Activated CD8-positive, alpha-beta memory T cell treated with anti-CD3 and anti-CD28 coated beads, Interleukin-2, amount 50 U/mL, for 4 hours (primary cell): ENCODE data around the gene RNASE12.
"Not testable (repeated sequence)": the region's sequence is repeated elsewhere in the genome, so short reads cannot be mapped to it uniquely, and the experiment has no call there.

Experiments used
- DNase-seq: peaks from one replicate; pipeline ENCODE4 v3.0.0-alpha.2; 2020

The RNASE12 gene

DNA sequence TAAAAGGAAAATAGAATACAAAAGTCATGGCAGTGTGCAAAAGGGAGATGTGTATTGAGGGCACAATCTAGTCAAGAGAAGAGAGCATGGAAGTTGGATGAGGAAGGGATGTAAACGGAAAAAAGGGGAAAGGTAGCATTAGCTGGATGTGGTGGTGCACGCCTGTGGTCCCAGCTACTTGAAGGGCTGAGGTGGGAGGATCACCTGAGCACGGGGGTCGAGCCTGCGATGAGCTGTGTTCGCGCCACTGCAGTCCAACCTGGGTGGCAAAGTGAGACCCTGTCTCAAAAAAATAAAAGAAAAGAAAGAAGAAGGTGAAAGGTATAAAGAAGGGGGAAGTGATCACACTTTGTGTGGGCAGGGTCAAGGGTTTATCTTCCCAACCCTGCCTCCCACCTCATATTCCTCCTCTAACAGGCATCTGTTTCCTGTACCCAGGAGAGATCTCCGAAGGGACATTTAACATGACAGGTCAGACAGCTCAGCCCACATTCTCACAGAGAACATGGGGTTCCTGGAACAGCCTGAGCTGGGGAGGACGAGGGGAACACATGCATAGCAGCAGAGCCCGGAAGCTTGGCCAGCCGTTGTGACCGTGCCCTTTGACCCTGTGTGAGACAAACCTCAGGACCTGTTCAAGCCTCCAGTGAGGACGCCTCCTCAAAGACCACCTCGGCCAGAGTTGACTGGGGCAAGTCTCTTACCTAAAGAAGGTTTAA, 12.2 kb downstream of the RNASE12 start:
- no peak for DNase-seq

DNA sequence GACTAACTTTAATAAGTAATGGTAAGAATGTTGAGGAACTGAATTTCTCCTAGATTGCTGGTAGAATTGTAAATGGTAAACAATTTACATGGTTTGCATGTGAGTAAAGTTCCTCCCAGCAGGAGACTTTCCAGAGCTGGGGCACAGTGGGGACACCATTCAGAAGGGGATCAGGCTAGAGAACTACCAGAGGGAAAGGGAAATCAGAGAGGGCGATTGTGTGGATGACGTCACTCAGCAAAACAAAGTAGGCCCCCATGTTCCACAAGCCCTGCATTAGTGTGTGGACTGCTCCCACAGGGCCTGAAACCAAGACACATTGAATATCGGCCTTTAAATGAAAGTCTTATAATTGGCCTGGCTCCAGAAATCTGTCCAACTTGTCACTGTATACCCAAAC, 12.9 kb downstream of the RNASE12 start:
- DNase-seq, result no peak

DNA sequence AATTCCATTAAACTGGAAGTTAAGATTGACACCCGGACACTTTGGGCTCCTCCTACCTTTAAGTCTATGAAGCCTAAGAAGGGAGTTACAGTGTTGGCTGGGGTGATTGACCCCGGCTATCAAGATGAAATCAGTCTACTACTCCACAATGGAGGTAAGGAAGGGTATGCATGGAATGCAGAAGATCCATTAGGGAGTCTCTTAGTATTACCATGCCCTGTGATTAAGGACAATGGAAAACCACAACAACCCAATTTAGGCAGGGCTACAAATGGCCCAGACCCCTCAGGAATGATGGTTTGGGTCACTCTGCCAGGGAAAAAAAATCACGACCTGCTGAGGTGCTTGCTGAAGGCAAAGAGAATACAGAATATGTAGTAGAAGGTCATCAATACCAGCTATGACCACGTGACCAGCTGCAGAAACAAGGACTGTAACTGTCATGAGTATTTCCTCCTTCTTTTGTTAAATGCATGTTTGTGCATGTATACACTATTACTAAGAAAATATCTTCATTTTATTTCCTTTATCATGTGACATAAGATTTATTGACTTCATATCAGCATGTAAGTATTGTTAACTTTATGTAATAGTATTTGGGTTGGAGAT, 18.7 kb downstream of the RNASE12 start:
- not testable (repeated sequence) for DNase-seq

DNA sequence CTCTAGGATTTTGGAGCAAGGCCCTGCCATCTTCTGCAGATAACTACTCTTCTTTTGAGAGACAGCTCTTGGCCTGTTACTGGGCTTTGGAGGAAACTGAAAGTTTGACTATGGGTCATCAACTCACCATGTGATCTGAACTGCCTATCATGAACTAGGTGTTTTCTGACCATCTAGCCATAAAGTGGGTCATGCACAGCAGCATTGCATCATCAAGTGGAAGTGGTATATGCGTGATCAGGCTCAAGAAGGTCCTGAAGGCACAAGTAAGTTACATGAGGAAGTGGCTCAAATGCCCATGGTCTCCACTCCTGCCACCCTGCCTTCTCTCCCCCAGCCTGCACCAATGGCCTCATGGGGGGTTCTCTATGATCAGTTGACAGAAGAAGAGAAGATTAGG, 20.5 kb downstream of the RNASE12 start:
- not testable (repeated sequence) for DNase-seq

- not testable (repeated sequence) for DNase-seq
Observed at GRCh38 chr14:20569865-20570264, 21.3 kb downstream of the RNASE12 start.

DNA sequence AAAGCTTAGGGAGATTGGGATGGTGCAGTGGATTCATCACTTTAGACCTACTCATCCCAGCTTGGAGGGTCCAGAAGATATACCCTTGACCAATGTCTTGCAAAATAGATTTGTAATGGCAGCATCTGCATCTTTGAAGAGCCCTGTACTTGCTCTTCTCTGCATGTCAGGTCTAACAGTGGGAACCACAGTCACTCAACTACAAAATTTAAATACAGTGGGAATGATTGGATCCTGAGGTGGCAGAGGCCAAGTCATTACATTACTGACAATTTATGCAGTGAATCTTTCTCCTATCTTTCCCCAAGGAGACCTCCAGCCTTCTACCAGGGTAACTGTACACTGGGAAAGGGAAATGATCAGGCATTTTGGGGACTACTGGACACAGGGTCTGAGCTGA, 22.1 kb downstream of the RNASE12 start:
- DNase-seq, result no peak

DNA sequence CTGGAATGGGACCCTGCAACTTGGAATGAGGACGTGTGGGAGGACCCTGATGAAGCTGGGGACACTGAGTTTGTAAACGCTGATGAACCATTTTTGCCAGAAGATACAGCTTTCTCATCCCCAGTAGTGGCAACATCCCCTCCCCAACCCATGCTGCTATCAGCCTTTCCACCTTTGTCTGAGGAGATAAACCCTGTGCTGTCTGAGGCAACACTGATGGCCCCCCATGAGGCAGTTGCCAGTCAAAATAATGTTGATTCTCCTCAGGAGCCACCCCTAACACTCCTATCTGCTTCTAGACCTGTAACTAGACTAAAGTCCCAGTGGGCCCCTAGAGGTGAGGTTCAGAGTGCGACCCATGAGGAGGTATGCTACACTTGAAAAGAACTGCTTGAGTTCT, 22.8 kb downstream of the RNASE12 start:
- no peak for DNase-seq

GRCh38 chr14:20567199-20567598, 24.0 kb downstream of the RNASE12 start:
- DNase-seq, result not testable (repeated sequence)

- no peak for DNase-seq
Observed at GRCh38 chr14:20564501-20564997, 26.6 kb downstream of the RNASE12 start.

DNA sequence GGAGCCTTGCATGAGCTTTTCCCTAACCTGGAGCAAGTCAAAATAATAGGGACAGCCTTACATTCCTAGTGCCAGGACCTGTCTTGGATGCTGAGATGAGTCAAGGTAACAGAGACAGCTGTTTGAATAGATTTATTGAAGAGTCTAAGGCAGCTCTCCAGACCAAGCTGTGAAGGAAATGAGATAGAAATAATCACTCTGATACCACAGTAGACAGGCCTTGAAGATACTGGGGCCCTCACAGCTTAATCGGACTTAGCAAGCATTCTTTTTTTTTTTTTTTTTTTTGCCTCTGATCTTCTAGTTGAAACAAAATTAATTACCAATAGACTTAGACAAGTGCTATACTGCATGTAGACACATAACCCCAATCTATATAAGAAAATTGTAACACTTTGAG, 27.2 kb downstream of the RNASE12 start:
- DNase-seq, result no peak

DNA sequence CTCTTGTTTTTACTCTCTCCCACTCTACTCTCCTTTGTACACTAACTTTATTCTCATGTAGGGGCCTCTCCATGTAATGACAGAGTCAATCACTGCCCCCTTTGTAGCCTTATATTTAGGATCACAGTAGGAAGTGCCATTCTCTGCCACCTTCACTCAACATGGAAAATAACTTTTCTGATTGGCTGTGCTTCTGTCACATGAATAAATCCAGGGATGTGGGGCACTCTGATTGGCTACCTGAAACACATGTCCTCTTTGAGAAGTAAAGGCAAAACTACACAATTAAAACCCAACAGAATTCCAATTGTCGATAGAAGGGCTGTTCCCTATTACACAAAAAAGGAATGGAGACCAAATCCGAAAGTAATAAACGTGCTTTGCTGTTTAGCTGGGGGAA, 30.2 kb downstream of the RNASE12 start, which contains the start of gene RNASE9:
Gene RNASE9 (minus strand): TSS at position 87 of the 400 bp plus-strand sequence.
- no peak for DNase-seq

- DNase-seq, result no peak
Observed at GRCh38 chr14:20559461-20559904, 31.7 kb downstream of the RNASE12 start.

DNA sequence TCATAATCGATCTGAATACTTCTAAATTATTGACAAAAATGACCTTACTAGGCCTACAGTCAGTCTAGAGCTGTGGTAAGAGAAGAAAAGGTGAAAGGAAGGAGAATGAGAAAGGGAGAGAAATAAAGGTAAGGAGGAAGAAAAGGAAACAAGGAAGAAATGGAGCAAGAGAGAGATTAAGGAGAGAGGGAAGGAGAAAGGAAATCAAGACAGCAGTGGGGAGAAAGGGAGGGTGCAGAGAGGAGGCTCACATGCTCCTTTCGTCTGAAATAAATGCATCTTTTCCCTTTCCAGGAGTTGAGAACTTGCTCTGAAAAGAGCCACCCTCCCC, 34.0 kb downstream of the RNASE12 start:
- no peak for DNase-seq

- DNase-seq, result no peak
Observed at GRCh38 chr14:20556500-20557211, 34.5 kb downstream of the RNASE12 start.

DNA sequence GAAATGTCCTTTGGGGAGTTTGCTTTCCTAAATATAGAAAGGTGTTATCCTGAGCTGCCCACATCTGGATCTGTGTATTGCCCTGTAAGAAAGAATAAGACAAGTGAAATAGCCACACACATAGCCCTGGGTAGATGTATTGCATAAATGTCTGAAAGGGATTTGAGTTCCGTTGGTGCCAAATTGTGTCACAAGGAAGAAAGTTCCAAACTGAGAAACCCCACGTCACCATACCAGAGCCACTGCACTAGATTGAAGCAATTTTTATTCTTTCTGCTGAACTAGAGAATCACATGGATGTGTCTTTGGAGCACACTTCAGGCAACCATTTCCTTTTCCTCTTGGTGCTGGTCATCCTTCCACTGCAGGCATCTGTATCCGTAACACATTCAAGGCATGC, 35.3 kb downstream of the RNASE12 start:
- no peak for DNase-seq

DNA sequence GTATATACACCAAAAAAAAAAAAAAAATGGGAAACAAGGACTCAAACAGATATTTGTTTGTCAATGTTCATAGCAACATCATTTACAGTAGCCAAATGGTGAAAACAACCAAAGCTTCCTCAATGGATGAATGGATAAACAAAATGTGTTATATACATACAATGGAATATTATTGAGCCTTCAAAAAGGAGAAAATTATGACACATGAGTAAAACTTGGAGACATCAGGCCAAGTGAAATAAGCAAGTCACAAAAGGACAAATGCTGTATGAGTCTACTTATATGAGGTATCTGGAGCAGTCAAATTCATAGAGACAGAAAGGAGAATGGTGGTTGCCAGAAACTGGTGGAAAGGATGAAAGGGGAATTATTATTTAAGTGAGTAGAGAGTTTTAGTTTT, 38.2 kb downstream of the RNASE12 start:
- DNase-seq, result no peak

DNA sequence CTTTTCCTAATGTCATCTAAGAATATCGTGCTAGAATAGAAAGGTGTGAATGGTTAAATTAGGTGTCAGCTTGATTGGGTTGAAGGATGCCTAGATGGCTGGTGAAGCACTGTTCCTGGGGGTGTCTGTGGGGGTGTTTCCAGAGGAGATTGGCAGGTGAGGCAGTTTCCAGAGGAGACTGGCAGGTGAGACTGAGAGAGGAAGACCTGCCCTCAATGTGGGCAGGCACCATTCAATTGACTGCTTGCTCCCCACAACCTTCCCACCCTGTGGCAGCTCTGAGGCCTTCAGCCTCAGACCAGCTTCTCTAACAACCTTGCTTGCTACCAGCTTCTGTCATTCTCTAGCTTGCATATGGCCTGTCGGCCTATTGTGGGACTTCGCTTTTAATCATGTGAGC, 39.6 kb downstream of the RNASE12 start:
- DNase-seq, result no peak

DNA sequence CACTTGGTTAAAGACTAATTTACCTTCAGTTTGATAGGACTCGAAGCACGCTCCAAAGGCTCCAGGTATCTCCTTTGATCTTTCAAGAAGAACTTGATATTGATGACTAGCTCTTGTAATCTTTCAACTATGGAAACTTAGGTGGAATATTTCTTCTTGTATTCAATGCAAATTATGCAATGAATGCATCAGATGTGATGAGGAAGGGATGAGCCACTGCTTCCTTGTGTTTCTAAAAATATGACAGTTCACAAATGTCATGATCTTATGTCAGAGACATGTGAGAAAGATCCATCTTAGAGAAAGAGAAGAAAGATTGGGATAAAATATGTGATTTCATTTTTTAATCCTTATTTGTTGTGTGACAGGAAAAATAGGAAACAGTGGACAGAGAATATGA, 40.2 kb downstream of the RNASE12 start:
- DNase-seq, result no peak

DNA sequence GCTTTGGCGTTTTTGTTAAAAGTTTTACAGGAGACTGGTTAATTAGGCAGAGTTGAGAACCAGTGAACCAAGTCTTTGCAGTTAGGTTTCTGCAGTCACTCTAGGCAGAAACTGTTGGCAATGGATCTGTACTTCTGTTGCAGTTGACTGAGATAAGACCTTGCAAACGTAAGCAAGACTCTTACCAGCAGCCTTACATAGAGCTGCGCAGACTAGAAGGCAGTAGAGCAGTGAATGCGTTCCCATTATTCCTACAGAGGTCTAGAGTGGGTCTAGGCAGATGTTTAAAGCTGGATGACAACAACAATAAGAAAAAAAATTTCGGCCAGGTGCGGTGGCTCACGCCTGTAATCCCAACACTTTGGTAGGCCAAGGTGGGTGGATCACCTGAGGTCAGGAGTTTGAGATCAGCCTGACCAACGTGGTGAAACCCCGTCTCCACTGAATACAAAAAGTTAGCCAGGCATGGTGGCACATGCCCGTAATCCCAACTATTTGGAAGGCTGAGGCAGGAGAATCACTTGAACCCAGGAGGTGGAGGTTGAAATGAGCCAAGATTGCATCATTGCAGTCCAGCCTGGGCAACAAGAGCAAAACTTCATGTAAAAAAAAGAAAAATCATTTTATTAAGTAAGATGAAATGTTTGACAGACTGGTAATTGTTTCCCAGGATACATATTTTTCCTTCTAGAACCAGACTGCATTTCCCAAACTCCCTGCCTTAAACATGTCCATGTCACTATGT, 42.6 kb downstream of the RNASE12 start:
- DNase-seq, result no peak

DNA sequence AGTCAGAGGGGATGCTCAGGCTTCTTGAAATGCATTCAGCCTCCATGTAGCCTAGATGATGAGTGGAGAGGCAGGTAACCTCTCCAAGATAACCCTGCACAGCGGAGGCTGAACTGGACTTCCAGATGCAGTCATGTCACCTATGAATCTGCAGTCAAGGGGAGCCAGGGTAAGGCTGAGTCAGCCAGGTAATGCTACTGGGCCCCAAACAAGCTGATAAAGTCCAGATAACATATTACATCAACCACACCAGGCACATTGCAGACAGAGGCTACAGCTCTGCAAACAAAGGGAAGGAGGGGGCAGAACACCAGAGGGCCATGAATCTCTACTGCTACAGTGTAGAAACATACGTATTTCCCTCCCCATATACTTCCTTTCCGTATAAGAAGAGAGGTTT, 44.3 kb downstream of the RNASE12 start:
- DNase-seq, result no peak
